ENCODE results near the gene ACBD6. TPM values are rescaled to one million over a fixed set of nuclear protein-coding genes. Genes with fewer than 3 reads are reported as not detected.

ACBD6 gene
- total RNA-seq, 1 donor from 2014 or later, result 49.1 TPM

DNA sequence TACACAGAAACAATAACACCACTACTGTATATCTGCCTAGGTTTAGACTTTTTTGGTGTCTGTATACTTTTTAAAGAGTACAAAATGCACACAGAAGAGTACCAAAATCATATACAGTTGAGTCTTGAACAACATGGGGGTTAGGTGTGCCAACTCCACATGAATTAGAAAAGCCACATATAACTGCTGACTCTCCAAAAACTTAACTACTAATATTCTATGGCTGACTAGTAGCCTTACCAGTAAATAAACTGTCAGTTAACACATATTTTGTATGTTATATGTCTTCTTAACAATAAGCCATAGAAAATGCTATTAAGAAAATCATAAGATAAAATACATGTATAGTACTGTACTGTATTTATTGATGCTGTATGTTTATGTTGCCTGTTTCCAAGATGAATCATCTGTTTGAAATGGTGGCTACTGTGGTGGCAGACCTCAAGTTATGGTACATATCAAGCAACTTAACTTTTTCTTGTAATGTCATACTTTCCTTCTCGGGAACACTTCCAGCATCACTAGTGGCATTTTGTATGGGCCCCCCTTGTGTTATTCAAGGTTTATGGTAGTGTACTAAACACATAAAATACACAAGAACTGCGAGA lies 201.1 kb downstream of the ACBD6 start:
- Mint-ChIP-seq H3K27ac (no peak overlapping the region), H3K4me3 (no peak overlapping the region), H3K27me3 (no peaks in the 10 kb centered on the region), H3K36me3 (peaks cover under 1% of the 10 kb centered on the region), H3K4me1 (ENCODE audit: unreplicated experiment) (no peaks in the 10 kb centered on the region), H3K9me3 (no peaks in the 10 kb centered on the region)
- TF ChIP-seq, protein P1, sequence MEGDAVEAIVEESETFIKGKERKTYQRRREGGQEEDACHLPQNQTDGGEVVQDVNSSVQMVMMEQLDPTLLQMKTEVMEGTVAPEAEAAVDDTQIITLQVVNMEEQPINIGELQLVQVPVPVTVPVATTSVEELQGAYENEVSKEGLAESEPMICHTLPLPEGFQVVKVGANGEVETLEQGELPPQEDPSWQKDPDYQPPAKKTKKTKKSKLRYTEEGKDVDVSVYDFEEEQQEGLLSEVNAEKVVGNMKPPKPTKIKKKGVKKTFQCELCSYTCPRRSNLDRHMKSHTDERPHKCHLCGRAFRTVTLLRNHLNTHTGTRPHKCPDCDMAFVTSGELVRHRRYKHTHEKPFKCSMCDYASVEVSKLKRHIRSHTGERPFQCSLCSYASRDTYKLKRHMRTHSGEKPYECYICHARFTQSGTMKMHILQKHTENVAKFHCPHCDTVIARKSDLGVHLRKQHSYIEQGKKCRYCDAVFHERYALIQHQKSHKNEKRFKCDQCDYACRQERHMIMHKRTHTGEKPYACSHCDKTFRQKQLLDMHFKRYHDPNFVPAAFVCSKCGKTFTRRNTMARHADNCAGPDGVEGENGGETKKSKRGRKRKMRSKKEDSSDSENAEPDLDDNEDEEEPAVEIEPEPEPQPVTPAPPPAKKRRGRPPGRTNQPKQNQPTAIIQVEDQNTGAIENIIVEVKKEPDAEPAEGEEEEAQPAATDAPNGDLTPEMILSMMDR (conservative IDR thresholded peaks at IDR 0.05), result no peak
- DNase-seq (ENCODE audit: extremely low spot score, unreplicated experiment), result no peak

DNA sequence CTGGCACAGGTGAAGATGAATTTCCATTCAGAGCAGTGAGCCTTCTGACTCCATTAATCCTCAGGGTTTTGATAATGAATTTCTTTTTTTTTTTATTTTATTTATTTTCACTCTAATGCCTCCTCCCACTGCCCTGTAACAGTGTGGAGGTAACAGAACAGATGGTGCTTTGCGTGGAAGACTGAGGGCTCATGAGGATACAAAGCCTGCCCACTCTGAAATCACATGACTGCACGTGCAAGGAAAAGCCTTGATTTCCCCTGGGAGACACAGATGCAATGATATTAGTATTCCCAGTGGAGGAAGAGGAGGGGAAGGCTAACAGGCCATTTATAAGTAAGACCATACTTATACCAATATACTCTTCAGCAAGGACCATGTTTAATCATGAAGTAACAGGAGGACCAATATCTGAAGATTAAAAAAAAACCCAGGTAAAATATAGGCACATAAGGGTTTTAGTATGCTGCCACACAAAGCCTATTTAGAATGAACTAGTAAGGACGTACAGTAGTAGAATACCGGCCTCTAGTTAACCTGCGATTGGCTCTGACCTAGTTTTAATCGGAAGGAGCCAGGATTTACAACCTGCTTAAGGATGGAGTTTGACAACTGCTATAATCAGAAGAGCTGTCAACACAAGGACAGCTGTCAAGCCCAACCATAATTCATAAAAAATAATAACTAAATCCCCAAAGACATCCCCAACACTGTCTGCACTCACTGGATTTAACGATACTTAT lies 202.7 kb downstream of the ACBD6 start:
- no peaks in the 10 kb centered on the region for H3K9me3 Mint-ChIP-seq
- peaks cover 4% of the 10 kb centered on the region for H3K36me3 Mint-ChIP-seq
- TF ChIP-seq, protein P1 (conservative IDR thresholded peaks at IDR 0.05), result no peak
- no peak overlapping the region for H3K4me3 Mint-ChIP-seq
- no peak for DNase-seq (ENCODE audit: extremely low spot score, unreplicated experiment)
- H3K4me1 Mint-ChIP-seq (ENCODE audit: unreplicated experiment), result no peaks in the 10 kb centered on the region
- H3K27ac Mint-ChIP-seq, result no peak overlapping the region
- H3K27me3 Mint-ChIP-seq, result no peaks in the 10 kb centered on the region

DNA sequence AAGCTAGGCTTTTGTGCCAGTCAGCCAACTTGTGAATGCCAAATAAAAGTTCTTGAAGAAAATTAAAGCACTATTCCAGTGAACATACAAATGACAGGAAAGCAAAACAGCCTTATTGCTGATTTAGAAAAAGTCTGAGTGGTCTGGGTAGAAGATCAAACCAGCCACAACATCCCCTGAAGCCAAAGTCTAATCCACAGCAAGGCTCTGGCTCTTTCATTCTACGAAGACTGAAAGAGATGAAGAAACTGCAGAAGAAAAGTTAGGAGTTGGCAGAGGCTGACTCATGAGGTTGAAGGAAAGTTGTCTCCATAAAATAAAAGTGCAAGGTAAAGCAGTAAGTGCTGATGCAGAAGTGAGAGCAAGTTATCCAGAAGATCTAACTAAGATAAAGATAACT lies 206.4 kb downstream of the ACBD6 start:
- H3K9me3 Mint-ChIP-seq, result no peaks in the 10 kb centered on the region
- no peaks in the 10 kb centered on the region for H3K27me3 Mint-ChIP-seq
- H3K36me3 Mint-ChIP-seq, result peaks cover 16% of the 10 kb centered on the region
- no peak overlapping the region for H3K27ac Mint-ChIP-seq
- no peaks in the 10 kb centered on the region for H3K4me1 Mint-ChIP-seq (ENCODE audit: unreplicated experiment)
- TF ChIP-seq, protein P1 (conservative IDR thresholded peaks at IDR 0.05), result no peak
- H3K4me3 Mint-ChIP-seq, result no peak overlapping the region
- no peak for DNase-seq (ENCODE audit: extremely low spot score, unreplicated experiment)

DNA sequence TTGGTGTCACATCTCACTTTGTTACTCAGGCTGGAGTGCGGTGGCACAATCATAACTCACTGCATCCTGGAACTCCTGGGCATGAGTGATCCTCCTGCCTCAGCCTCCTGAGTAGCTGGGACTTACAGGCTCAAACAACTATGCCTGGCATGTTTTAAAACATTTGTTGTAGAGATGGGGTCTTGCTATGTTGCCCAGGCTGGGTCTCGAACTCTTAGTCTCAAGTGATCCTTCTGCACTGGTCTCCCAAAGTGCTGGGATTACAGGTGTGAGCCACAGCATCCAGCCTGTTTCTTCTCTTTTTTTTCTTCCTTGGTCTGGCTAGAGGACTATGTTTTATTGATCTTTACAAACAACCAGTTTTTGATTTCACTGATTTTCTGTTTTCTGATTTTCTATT lies 207.7 kb downstream of the ACBD6 start:
- no peaks in the 10 kb centered on the region for H3K27me3 Mint-ChIP-seq
- peaks cover 24% of the 10 kb centered on the region for H3K36me3 Mint-ChIP-seq

DNA sequence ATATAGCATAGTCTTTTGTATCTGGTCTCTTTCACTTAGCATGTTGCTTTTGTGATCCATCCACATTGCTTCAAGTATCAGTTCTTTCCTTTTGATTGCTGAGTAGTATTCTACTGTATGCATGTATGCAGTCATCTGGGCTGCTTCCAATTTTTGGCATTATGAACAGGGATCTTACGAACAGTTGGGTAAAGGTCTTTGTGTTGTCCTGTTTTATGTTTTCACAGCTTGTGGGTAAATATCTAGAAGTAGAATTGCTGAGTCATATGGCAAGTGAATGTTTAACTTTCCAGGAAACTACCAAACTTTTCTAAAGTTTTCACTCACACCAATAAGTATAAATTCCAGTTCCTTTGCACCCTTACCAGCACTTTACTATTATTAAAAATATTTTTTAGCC lies 211.4 kb downstream of the ACBD6 start:
- H3K27ac Mint-ChIP-seq, result no peak overlapping the region
- TF ChIP-seq, protein P1 (conservative IDR thresholded peaks at IDR 0.05), result no peak

More for the DNA sequence above, 207.7 kb downstream of the ACBD6 start:
- H3K27ac Mint-ChIP-seq, result no peak overlapping the region
- no peaks in the 10 kb centered on the region for H3K4me1 Mint-ChIP-seq (ENCODE audit: unreplicated experiment)
- H3K9me3 Mint-ChIP-seq, result no peaks in the 10 kb centered on the region
- DNase-seq (ENCODE audit: extremely low spot score, unreplicated experiment), result no peak
- TF ChIP-seq, protein P1 (conservative IDR thresholded peaks at IDR 0.05), result no peak
- H3K4me3 Mint-ChIP-seq, result no peak overlapping the region

More for the DNA sequence above, 211.4 kb downstream of the ACBD6 start:
- Mint-ChIP-seq H3K36me3 (peaks cover 29% of the 10 kb centered on the region), H3K27me3 (no peaks in the 10 kb centered on the region), H3K9me3 (no peaks in the 10 kb centered on the region), H3K4me3 (no peak overlapping the region), H3K4me1 (ENCODE audit: unreplicated experiment) (peaks cover 8% of the 10 kb centered on the region)
- no peak for DNase-seq (ENCODE audit: extremely low spot score, unreplicated experiment)

Measured in type B pancreatic cell (in vitro differentiated cells).